IMR-90 (cell line): ENCODE results near the gene AFDN. TPM values are rescaled to one million over a fixed set of nuclear protein-coding genes. Genes with fewer than 3 reads are reported as not detected.

Experiments used
- ATAC-seq: fragments of 200-7000 bp; cut with Tn5 transposase; 2 replicates; pipeline ENCODE4 v1.9.1; 2020; ENCODE audit warnings: low read depth, mild to moderate bottlenecking, moderate library complexity
- BruUV-seq: library from RNA; stranded (reverse); fragments of 400-500 nt; replicated peaks from 2 replicates; lab custom pipeline; 2021; lab: Mats Ljungman, UMichigan
- CTCF ChIA-PET: fragments of 300-600 bp; formaldehyde crosslinking; extraction: SDS; loops from one replicate; lab custom pipeline; 2021; ENCODE audit warnings: antibody characterized with exemption; lab: Yijun Ruan, JAX
- POLR2A ChIA-PET: fragments of 300-600 bp; sonication (Branson Sonifier 250); formaldehyde crosslinking; loops from one replicate; lab custom pipeline; 2022; ENCODE audit warnings: antibody characterized with exemption; ENCODE audit not compliant: unreplicated experiment; lab: Charles Lee
- DNase-seq: peaks from one replicate; pipeline ENCODE4 v3.0.0; 2013
- H2AFZ ChIP-seq: replicated peaks from 2 replicates; pipeline ENCODE3; 2013; ENCODE audit warnings: low read length, mild to moderate bottlenecking; ENCODE audit not compliant: poor library complexity
- H2AK5ac ChIP-seq: 2 replicates; pipeline ENCODE4 v1.6.1; 2013; ENCODE audit warnings: low read depth, low read length, inconsistent platforms
- H2AK9ac ChIP-seq: replicated peaks from 2 replicates; pipeline ENCODE3; 2013; ENCODE audit warnings: mild to moderate bottlenecking, low read depth, low read length, moderate library complexity; ENCODE audit not compliant: poor library complexity
- H2BK120ac ChIP-seq: 2 replicates; pipeline ENCODE4 v1.6.1; 2013; ENCODE audit warnings: low read depth, low read length, inconsistent platforms
- H2BK15ac ChIP-seq: 3 replicates; pipeline ENCODE4 v1.6.1; 2013; ENCODE audit warnings: low read depth, low read length, inconsistent platforms
- H2BK20ac ChIP-seq: 2 replicates; pipeline ENCODE4 v1.6.1; 2013; ENCODE audit warnings: low read depth, mild to moderate bottlenecking, inconsistent platforms, low read length, moderate library complexity
- H2BK5ac ChIP-seq: 2 replicates; pipeline ENCODE4 v1.6.1; 2013; ENCODE audit warnings: mild to moderate bottlenecking, low read depth, low read length, inconsistent platforms; ENCODE audit not compliant: poor library complexity, severe bottlenecking
- H3K14ac ChIP-seq: replicated peaks from 2 replicates; pipeline ENCODE4 v1.6.1; 2013; ENCODE audit warnings: low read depth, low read length, inconsistent platforms
- H3K18ac ChIP-seq: 2 replicates; pipeline ENCODE4 v1.6.1; 2013; ENCODE audit warnings: low read depth, low read length, control low read depth
- H3K23ac ChIP-seq: 2 replicates; pipeline ENCODE4 v1.6.1; 2013; ENCODE audit warnings: low read depth, low read length, inconsistent platforms
- H3K27ac ChIP-seq: 2 replicates; pipeline ENCODE4 v1.5.1; 2013; ENCODE audit warnings: mild to moderate bottlenecking, control low read depth, low read length; ENCODE audit not compliant: insufficient read depth
- H3K27me3 ChIP-seq: 2 replicates; pipeline ENCODE4 v1.6.1; 2013; ENCODE audit warnings: low read length; ENCODE audit not compliant: control insufficient read depth, insufficient read depth
- H3K36me3 ChIP-seq: 2 replicates; pipeline ENCODE4 v1.6.1; 2013; ENCODE audit warnings: low read length, mixed read lengths; ENCODE audit not compliant: control insufficient read depth, insufficient read depth
- H3K4ac ChIP-seq: 2 replicates; pipeline ENCODE4 v1.6.1; 2013; ENCODE audit warnings: low read depth, low read length, inconsistent platforms
- H3K4me1 ChIP-seq: 2 replicates; pipeline ENCODE4 v1.6.1; 2013; ENCODE audit warnings: low read length, mixed read lengths; ENCODE audit not compliant: control insufficient read depth, insufficient read depth
- H3K4me2 ChIP-seq: 2 replicates; pipeline ENCODE4 v1.6.1; 2013; ENCODE audit warnings: low read depth, mild to moderate bottlenecking, control low read depth, low read length, moderate library complexity
- H3K4me3 ChIP-seq: 2 replicates; pipeline ENCODE4 v1.5.1; 2013; ENCODE audit warnings: low read depth, mild to moderate bottlenecking, control low read depth, low read length, moderate library complexity; ENCODE audit not compliant: insufficient read depth
- H3K56ac ChIP-seq: 2 replicates; pipeline ENCODE4 v1.6.1; 2013; ENCODE audit warnings: low read length, inconsistent platforms; ENCODE audit not compliant: insufficient read depth; ENCODE audit errors: extremely low read depth
- H3K79me1 ChIP-seq, 2 experiments: 2 replicates each; pipeline ENCODE4 v1.6.1; 2013; ENCODE audit warnings: low read length in 2 of 2, inconsistent platforms in 1 of 2, low read depth in 1 of 2
- H3K9ac ChIP-seq: 2 replicates; pipeline ENCODE4 v1.6.1; 2013; ENCODE audit warnings: low read depth, low read length, control low read depth
- H3K9me1 ChIP-seq: 2 replicates; pipeline ENCODE4 v1.6.1; 2013; ENCODE audit warnings: low read length, inconsistent platforms; ENCODE audit not compliant: insufficient read depth
- H3K9me3 ChIP-seq: 2 replicates; pipeline ENCODE4 v1.6.1; 2013; ENCODE audit warnings: low read length; ENCODE audit not compliant: control insufficient read depth, insufficient read depth
- H4K20me1 ChIP-seq: 2 replicates; pipeline ENCODE4 v1.6.1; 2013; ENCODE audit warnings: low read length, inconsistent platforms; ENCODE audit not compliant: insufficient read depth
- H4K5ac ChIP-seq: 2 replicates; pipeline ENCODE4 v1.6.1; 2013; ENCODE audit warnings: mild to moderate bottlenecking, low read depth, low read length, control low read depth
- H4K8ac ChIP-seq, 2 experiments: 2 replicates each; pipeline ENCODE4 v1.6.1; 2013; ENCODE audit warnings: low read depth in 2 of 2, low read length in 2 of 2, control low read depth in 1 of 2, inconsistent platforms in 1 of 2
- H4K91ac ChIP-seq: 2 replicates; pipeline ENCODE4 v1.6.1; 2013; ENCODE audit warnings: low read depth, low read length, inconsistent platforms; ENCODE audit not compliant: insufficient read depth
- BHLHE40 ChIP-seq: fragments of 150-350 bp; IDR thresholded peaks from 2 replicates; pipeline ENCODE4 v1.6.1; 2016; ENCODE audit warnings: mild to moderate bottlenecking, low read depth, low read length
- CEBPB ChIP-seq: IDR thresholded peaks from 2 replicates; pipeline ENCODE4 v1.6.1; 2012; ENCODE audit warnings: low read depth, low read length, improper control_type of control experiment
- CHD1 ChIP-seq: IDR thresholded peaks from 2 replicates; pipeline ENCODE4 v1.6.1; 2012; ENCODE audit warnings: low read depth, low read length, improper control_type of control experiment
- MAFK ChIP-seq: IDR thresholded peaks from 2 replicates; pipeline ENCODE4 v1.6.1; 2012; ENCODE audit warnings: low read depth, low read length, improper control_type of control experiment
- MAZ ChIP-seq: IDR thresholded peaks from 2 replicates; pipeline ENCODE4 v1.6.1; 2012; ENCODE audit warnings: low read depth, mild to moderate bottlenecking, low read length, improper control_type of control experiment, moderate library complexity, borderline replicate concordance
- MXI1 ChIP-seq: IDR thresholded peaks from 2 replicates; pipeline ENCODE4 v1.6.1; 2012; ENCODE audit warnings: low read depth, mild to moderate bottlenecking, low read length, moderate library complexity, borderline replicate concordance
- NFE2L2 ChIP-seq: fragments of 150-350 bp; IDR thresholded peaks from 2 replicates; pipeline ENCODE4 v1.6.1; 2016; ENCODE audit warnings: low read depth, mild to moderate bottlenecking, low read length
- POLR2A ChIP-seq: IDR thresholded peaks from 2 replicates; pipeline ENCODE4 v1.6.1; 2012; ENCODE audit warnings: mild to moderate bottlenecking, low read depth, low read length
- RAD21 ChIP-seq: IDR thresholded peaks from 2 replicates; pipeline ENCODE4 v1.6.1; 2012; ENCODE audit warnings: low read length, improper control_type of control experiment
- RCOR1 ChIP-seq: IDR thresholded peaks from 2 replicates; pipeline ENCODE4 v1.6.1; 2012; ENCODE audit warnings: mild to moderate bottlenecking, low read length, improper control_type of control experiment; ENCODE audit not compliant: insufficient replicate concordance
- RFX5 ChIP-seq: IDR thresholded peaks from 2 replicates; pipeline ENCODE4 v1.8.0; 2012; ENCODE audit warnings: low read depth, mild to moderate bottlenecking, low read length, moderate library complexity
- SMC3 ChIP-seq: fragments of 150-350 bp; IDR thresholded peaks from 2 replicates; pipeline ENCODE4 v1.6.1; 2016; ENCODE audit warnings: low read depth, mild to moderate bottlenecking, antibody characterized with exemption, low read length, moderate library complexity
- WGBS, 2 experiments: methylation state at CpG; one replicate each; pipeline versions ENCODE4 v1.1.5 to v1.1.7; 2013; ENCODE audit warnings: missing lambda C conversion rate in 2 of 2; ENCODE audit not compliant: insufficient read length in 1 of 2; ENCODE audit errors: extremely low coverage in 2 of 2; 5-methylcytosine and 5-hydroxymethylcytosine counted together
- dilution Hi-C: fragments of 300-500 bp; cut with HindIII; formaldehyde crosslinking; loops from one replicate; pipeline ENCODE4 v1.14.3; 2018; ENCODE audit warnings: low sequenced_read_pairs; ENCODE audit not compliant: unreplicated experiment
- in situ Hi-C: fragments of 300-500 bp; cut with MboI; formaldehyde crosslinking; loops from 3 replicates; pipeline ENCODE4 v1.14.3; 2019; ENCODE audit warnings: low sequenced_read_pairs, inconsistent platforms, mixed read lengths
- intact Hi-C: fragments of 100-400 bp; cut with micrococcal nuclease; formaldehyde crosslinking; loops from 2 replicates; pipeline ENCODE4 v1.10.0; 2022
- polyA plus RNA-seq, 3 experiments: library from polyadenylated mRNA; depleted of rRNA; stranded (reverse); fragments of >200 nt; gene quantifications; 2 replicates each; pipeline ENCODE4 v1.2.3, GENCODE V29; 2012; ENCODE audit warnings: low replicate concordance in 1 of 3
- total RNA-seq: library from RNA; depleted of rRNA; stranded (reverse); fragments of >200 nt; gene quantifications from 2 replicates; pipeline ENCODE4 v1.2.3, GENCODE V29; 2012
- TF ChIP-seq, protein P1 (sequence below): conservative IDR thresholded peaks from 2 replicates; pipeline ENCODE4 v1.5.1; 2012; ENCODE audit warnings: mild to moderate bottlenecking, low read depth, low read length, improper control_type of control experiment
- TF ChIP-seq, protein P2 (sequence below): fragments of 150-350 bp; IDR thresholded peaks from 2 replicates; pipeline ENCODE4 v1.6.1; 2017; ENCODE audit warnings: mild to moderate bottlenecking, antibody characterized with exemption, low read length, low read depth
- TF ChIP-seq, protein P3 (sequence below): fragments of 150-350 bp; IDR thresholded peaks from 2 replicates; pipeline ENCODE4 v1.6.1; 2016; ENCODE audit warnings: low read depth, mild to moderate bottlenecking, low read length, moderate library complexity, borderline replicate concordance

Gene AFDN
- total and polyA plus RNA-seq, 2 of the 4 experiments (the other 2 are of a cell fraction): 11.6 to 20.8 TPM

DNA sequence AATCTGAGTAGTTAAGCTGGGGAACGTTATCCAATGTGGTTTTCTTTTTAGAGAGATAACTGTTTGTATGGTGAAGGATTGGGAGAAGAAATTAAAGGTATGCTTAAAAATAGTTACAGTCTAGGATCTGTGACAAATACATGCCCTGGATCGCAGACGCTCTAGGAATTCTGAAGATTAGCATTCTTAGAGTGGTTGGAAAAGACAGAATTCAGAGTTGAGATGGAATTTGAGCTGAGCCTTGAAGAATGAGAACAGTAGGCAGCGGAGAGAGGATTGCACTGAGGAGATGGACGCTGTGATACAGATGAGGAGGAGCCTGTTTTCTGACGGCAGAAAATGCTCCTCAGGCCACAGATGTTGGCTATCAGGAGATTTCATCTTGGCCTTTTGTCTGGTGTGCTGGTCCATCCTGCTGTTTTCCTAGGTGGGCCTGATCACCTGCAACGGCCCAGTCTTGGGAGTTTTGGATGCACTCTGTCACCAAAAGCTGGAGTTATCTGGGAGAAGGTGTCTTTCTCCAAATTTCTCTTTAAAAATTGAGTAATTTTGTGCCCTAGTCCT lies 122.5 kb downstream of the AFDN start:
- Histone ChIP-seq H3K56ac (no peak overlapping the region), H2AK9ac (no peak overlapping the region), H3K18ac (no peak overlapping the region), H4K20me1 (no peaks in the 10 kb centered on the region), H2BK120ac (no peak overlapping the region), H4K5ac (no peak overlapping the region), H2BK15ac (no peak overlapping the region), H3K4me1 (0 out of 2 replicates have a peak, but pooled peaks cover 2% of the 10 kb centered on the region), H3K14ac (no peak overlapping the region), H3K4me2 (no peak overlapping the region), H4K8ac (no peak overlapping the region), H3K79me1 (no peaks in the 10 kb centered on the region), H2AFZ (no peak overlapping the region), H3K9me1 (no peaks in the 10 kb centered on the region), H2BK5ac (no peak overlapping the region), H3K4ac (no peak overlapping the region), H3K27ac (no peak overlapping the region), H3K27me3 (no peaks in the 10 kb centered on the region), H3K4me3 (no peak overlapping the region), H2BK20ac (no peak overlapping the region), H2AK5ac (no peak overlapping the region), H4K91ac (no peak overlapping the region), H3K23ac (no peak overlapping the region), H3K9me3 (no peaks in the 10 kb centered on the region), H3K36me3 (peaks cover 26% of the 10 kb centered on the region), H3K9ac (no peak overlapping the region)
- ChIA-PET POLR2A (no interaction called here), CTCF (interaction anchor here (1.3 kb wide), 1 partner anchor 83 kb away, joined by 3 read pairs; no protein-coding TSS in a partner anchor)
- intact Hi-C loops (no loop called here), dilution Hi-C loops (no loop called here), in situ Hi-C loops (no loop called here)
- no TSS peak for BruUV-seq
- no peak for ATAC-seq
- TF ChIP-seq SMC3 (no peak), POLR2A (no peak), MAFK (no peak), CHD1 (no peak), RFX5 (no peak), MXI1 (no peak), RAD21 (no peak), NFE2L2 (no peak), RCOR1 (no peak), BHLHE40 (no peak), CEBPB (no peak), MAZ (no peak)
- TF ChIP-seq, protein P1, sequence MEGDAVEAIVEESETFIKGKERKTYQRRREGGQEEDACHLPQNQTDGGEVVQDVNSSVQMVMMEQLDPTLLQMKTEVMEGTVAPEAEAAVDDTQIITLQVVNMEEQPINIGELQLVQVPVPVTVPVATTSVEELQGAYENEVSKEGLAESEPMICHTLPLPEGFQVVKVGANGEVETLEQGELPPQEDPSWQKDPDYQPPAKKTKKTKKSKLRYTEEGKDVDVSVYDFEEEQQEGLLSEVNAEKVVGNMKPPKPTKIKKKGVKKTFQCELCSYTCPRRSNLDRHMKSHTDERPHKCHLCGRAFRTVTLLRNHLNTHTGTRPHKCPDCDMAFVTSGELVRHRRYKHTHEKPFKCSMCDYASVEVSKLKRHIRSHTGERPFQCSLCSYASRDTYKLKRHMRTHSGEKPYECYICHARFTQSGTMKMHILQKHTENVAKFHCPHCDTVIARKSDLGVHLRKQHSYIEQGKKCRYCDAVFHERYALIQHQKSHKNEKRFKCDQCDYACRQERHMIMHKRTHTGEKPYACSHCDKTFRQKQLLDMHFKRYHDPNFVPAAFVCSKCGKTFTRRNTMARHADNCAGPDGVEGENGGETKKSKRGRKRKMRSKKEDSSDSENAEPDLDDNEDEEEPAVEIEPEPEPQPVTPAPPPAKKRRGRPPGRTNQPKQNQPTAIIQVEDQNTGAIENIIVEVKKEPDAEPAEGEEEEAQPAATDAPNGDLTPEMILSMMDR: no peak
- TF ChIP-seq, protein P2, sequence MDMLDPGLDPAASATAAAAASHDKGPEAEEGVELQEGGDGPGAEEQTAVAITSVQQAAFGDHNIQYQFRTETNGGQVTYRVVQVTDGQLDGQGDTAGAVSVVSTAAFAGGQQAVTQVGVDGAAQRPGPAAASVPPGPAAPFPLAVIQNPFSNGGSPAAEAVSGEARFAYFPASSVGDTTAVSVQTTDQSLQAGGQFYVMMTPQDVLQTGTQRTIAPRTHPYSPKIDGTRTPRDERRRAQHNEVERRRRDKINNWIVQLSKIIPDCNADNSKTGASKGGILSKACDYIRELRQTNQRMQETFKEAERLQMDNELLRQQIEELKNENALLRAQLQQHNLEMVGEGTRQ: no peak
- TF ChIP-seq, protein P3, sequence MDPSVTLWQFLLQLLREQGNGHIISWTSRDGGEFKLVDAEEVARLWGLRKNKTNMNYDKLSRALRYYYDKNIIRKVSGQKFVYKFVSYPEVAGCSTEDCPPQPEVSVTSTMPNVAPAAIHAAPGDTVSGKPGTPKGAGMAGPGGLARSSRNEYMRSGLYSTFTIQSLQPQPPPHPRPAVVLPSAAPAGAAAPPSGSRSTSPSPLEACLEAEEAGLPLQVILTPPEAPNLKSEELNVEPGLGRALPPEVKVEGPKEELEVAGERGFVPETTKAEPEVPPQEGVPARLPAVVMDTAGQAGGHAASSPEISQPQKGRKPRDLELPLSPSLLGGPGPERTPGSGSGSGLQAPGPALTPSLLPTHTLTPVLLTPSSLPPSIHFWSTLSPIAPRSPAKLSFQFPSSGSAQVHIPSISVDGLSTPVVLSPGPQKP: no peak
- no peak for DNase-seq
- WGBS, 2 experiments: 70% methylated on average over 2 of the region's 7 CpGs; no CpG with 5 or more reads in 1 of the 2 experiments
